HG03066 (cell line): Measurements from ENCODE around the gene COL16A1.

Experiments
- ATAC-seq: cut with Tn5 transposase; IDR thresholded peaks from one replicate; pipeline ENCODE4 v1.9.1; 2021; ENCODE audit warnings: low read depth; ENCODE audit not compliant: unreplicated experiment

Gene COL16A1

DNA sequence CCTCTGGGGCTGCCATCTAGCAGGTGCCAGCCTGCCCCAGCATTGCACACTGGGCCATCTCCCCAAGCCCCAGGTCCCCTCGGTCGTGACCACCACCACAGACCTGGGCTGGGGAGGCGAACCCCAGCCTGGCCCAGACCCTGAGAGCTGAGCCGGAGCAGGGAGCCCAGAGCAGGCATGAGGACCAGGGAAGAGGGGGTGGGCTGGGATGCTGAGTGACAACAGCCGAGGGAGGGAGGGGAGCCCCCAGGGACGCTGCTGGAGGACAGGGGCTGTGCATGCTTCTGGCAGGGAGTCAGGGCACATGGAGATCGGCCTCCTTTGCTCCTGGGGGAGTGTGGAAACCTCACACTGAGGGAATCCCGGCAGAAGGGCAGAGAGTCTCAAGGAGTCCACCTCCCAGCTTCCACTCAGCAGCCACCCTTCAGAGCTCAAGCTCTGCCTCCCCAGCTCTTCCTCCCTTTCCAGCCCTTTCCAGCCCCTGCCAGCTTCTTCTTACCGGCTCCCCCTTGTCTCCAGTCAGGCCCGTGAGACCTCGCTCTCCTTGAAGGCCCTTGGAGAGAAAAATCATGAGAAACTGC, 35.4 kb downstream of the COL16A1 start:
- ATAC-seq, result no peak

GRCh38 chr1:31667065-31667785, 36.6 kb downstream of the COL16A1 start:
- ATAC-seq, result no peak

DNA sequence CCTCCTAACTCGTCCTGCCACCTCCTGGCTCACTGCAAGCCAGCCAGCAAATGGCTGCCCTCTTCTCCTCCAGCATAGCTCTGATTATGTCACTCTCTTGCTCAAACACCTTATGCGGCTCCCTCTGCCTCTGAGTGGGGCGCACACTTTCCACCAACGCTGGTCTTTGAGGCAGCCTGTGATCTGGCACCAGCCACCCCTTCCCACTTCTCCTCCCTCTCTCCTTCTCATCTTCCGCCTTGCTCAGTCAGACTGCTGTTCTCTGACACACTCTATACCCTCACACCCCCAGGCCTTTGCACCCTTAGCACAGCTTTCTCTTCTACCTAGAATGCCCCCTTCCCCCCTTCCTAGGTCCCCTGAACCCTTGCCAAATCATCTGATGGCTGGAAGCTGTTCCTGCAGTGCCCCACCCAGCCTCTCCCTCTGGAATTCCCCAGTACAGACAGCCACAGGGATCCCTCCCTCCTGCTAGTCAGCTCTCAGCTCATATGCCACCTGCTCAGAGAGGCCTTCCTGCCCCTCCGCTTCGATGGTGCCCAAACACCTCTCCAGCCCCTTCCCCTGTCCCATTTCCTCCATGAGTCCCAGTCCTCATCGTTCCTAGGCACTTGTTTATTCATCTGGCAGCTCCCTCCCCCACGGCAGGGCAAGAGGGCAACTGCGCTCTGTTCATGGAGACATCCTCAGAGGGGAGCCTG, 37.4 kb downstream of the COL16A1 start:
- no peak for ATAC-seq

GRCh38 chr1:31665234-31665878, 38.5 kb downstream of the COL16A1 start:
- ATAC-seq, result no peak

DNA sequence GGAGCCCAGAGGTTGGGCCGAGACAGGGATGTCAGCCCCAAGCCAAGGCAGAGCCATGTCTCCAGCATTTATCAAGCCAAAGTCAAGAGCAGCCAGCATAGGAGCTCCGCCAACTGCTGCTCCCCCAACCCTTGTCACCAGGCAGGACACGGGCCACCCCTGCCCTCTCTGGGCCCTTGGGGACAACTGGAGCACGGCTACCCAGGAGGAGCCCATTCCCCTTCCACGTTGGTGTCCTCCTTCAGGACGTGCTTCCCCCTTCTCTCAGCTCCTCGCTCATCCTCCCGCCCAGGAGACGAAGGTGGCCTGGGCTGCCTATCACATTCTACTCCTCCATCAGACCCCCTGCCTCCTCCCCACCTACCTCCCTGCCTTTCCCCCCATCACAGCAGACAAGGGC, 39.3 kb downstream of the COL16A1 start:
- no peak for ATAC-seq

GRCh38 chr1:31663622-31664452, 40.0 kb downstream of the COL16A1 start:
- ATAC-seq, result no peak

DNA sequence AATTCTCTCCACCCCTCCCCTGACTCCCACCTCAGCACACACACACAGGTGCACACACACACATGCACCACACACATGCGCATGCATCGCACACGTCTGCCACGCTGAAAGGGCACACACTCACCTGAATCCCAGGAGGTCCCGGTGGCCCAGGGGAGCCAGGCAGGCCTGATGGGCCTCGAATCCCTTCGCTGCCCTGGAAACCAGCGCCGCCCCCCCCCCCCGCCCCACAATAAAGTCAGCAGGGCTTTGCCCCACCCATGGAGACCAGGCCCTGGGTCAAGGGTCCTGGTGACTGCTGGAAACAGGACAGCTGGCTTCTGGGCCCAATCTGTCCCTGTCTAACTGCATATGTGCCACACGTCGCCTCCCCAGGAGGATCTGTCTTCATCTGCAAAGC, 41.4 kb downstream of the COL16A1 start:
- ATAC-seq, result no peak

DNA sequence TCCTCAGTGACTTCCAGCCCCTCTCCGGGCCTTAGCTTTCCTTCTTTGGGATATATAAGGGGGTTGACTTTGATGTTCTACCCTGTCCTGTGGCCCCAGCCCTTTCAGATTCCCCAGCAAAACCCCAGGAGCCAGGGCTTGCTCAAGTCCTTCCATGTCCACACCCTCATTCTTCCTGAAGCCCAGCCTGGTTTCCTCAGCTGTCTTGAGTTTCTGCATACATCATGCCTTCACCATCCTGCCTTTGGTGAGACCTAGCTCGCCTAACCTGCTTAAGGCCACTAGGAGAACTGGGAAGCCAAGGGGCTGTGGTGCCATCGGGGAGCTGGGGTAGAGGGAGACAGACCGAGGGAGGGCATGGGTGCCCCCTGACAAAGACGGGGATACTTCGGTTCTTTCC, 42.0 kb downstream of the COL16A1 start:
- no peak for ATAC-seq

DNA sequence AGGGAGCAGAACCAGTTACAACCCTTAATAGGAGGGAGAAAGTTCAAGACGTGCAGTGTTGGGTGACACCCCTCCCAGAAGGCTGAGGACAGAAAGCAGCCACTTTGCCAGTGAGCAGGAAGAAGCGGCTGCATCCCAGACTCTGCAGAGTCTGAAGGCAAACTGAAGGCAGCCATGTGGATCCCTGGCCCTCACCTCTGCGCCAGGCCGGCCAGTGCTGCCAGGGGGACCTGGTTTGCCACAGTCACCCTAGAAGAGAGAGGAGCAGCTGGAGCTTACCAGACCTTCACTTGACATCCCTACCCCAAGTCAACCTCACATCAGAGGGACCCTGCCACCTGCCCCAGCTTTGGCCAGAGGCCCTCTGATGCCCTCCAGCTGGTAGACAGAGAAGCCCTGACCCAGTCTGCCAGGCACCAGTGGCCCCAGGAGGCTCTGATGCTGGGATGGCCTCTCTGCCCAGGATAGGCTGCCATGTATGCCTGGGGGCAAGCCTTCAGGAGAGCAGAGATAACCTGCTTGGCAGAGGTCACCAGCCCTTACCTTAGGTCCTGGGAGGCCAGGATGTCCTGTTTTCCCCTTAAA, 42.9 kb downstream of the COL16A1 start:
- no peak for ATAC-seq

GRCh38 chr1:31659889-31660288, 43.9 kb downstream of the COL16A1 start:
- no peak for ATAC-seq

DNA sequence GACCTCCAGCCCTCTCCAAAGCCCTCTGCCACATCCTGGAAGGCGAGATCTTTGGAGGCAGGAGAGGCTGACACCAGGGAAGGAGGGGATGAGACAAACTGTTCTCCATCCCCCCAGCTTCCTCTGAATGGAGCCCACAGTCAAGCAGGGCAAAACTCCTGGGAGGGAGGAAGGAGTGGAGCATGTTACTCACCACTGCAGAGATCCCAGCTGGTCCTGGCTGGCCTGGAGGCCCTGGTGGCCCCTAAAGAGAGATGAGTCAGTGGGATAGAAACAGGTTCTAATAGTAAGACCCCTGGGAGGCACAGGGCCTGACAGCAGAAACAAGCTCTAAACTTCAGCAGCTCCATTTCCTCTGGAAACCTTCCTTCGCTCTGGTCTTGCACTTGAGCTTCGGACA, 45.1 kb downstream of the COL16A1 start:
- no peak for ATAC-seq

GRCh38 chr1:31657972-31658510, 45.8 kb downstream of the COL16A1 start:
- ATAC-seq, result no peak

GRCh38 chr1:31657020-31657804, 46.6 kb downstream of the COL16A1 start:
- ATAC-seq, result no peak

- ATAC-seq, result no peak
Observed at GRCh38 chr1:31655756-31656155, 48.1 kb downstream of the COL16A1 start.

DNA sequence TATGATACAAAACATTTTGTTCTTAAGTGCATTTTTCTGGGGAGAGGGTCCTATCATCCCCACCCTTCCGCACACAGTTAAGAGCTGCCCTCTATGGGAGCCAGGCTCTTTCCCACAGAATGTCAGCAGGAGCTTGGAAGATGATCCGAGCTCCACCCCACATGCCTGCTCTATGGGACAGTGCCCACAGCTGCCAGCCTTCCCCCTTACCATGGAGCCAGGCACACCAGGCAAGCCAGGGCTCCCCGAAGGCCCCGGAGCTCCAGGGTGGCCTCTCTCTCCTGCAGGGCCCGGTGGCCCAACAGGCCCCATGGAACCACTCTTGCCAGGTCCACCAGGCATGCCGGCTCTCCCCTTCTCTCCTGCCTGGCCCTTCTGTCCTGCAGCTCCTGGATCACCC, 48.7 kb downstream of the COL16A1 start:
- no peak for ATAC-seq

- no peak for ATAC-seq
Observed at GRCh38 chr1:31654474-31654776, 49.4 kb downstream of the COL16A1 start.

GRCh38 chr1:31653717-31654473, 49.9 kb downstream of the COL16A1 start:
- ATAC-seq, result no peak

DNA sequence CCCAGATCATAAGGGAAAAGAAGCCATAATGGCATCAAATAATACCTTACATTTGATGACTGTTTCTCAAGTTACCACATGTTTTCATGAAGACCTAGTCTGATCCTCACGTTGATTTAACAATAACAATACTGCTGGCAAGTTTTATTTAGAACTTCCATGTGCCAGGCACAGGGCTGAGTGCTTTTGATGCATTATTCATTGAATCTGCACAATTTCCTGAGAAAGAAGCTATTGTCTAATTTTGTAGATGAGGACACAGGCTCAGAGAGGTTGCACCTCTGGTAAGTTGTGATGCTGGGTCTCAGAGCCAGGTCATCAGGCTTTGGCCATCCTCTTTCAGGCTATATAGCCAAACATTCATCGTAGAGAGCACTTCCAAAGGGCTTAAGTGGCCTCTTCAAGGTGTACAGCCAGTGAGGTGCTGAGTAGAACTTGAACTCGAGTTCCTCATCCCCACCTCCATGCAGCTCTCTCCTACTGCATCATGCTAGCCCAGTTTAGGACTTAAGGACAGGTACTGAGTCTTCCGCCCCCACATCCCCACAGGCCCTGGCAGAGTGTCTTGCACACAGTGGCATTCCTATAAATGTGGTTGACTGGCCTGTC, 50.8 kb downstream of the COL16A1 start:
- ATAC-seq, result no peak
